ENCODE measurements around the gene LASP1. TPM values are rescaled to one million over a fixed set of nuclear protein-coding genes. Genes with fewer than 3 reads are reported as not detected.

The LASP1 gene
- total and polyA plus RNA-seq, 2 of the 4 experiments (the other 2 are of a cell fraction) = 79.8 to 262 TPM

- Histone ChIP-seq H4K91ac (ENCODE audit: insufficient read depth, low read depth, low read length) (no peak overlapping the region), H3K9me1 (ENCODE audit: insufficient read depth, low read length) (peaks cover 17% of the 10 kb centered on the region; the same call in 1 of the 2 replicates), H3K27me3 (ENCODE audit: control insufficient read depth, insufficient read depth, low read length) (no peaks in the 10 kb centered on the region), H4K5ac (ENCODE audit: low read depth, low read length) (no peak overlapping the region), H3K23ac (ENCODE audit: low read depth, low read length) (peak overlapping the region; percentile 53; the same call in 1 of the 2 replicates), H3K27ac (ENCODE audit: insufficient read depth, low read length) (no peak overlapping the region), H3K9ac (ENCODE audit: low read depth, low read length) (no peak overlapping the region), H3K56ac (ENCODE audit: extremely low read depth, insufficient read depth, low read length) (no peak overlapping the region), H4K8ac (ENCODE audit: low read depth in 2 of 2, low read length in 2 of 2) (no peak overlapping the region), H3K4me1 (ENCODE audit: control insufficient read depth, insufficient read depth, low read length) (peaks cover 11% of the 10 kb centered on the region; the same call in 1 of the 2 replicates), H2AFZ (replicated peaks; ENCODE audit: low read length, poor library complexity) (no peak overlapping the region), H3K9me3 (ENCODE audit: control insufficient read depth, insufficient read depth, low read length) (no peaks in the 10 kb centered on the region), H2AK9ac (replicated peaks; ENCODE audit: low read depth, low read length, poor library complexity) (no peak overlapping the region), H3K4me3 (ENCODE audit: insufficient read depth, low read depth, low read length) (no peak overlapping the region), H3K18ac (ENCODE audit: low read depth, low read length) (no peak overlapping the region), H3K79me1 (ENCODE audit: low read depth in 1 of 2, low read length in 2 of 2) (peaks cover 52 to 94% of the 10 kb centered on the region in 2 experiments; a peak in 3 of 4 replicates), H2BK120ac (ENCODE audit: low read depth, low read length) (no peak overlapping the region), H3K4me2 (ENCODE audit: low read depth, low read length) (no peak overlapping the region), H2BK5ac (ENCODE audit: low read depth, low read length, poor library complexity, severe bottlenecking) (no peak overlapping the region), H3K14ac (replicated peaks; ENCODE audit: low read depth, low read length) (no peak overlapping the region), H2BK15ac (ENCODE audit: low read depth, low read length) (no peak overlapping the region), H2BK20ac (ENCODE audit: low read depth, low read length) (no peak overlapping the region), H2AK5ac (ENCODE audit: low read depth, low read length) (no peak overlapping the region), H3K36me3 (ENCODE audit: control insufficient read depth, insufficient read depth, low read length) (peaks cover 84% of the 10 kb centered on the region), H3K4ac (ENCODE audit: low read depth, low read length) (no peak overlapping the region), H4K20me1 (ENCODE audit: insufficient read depth, low read length) (peaks cover 64% of the 10 kb centered on the region)
- in situ Hi-C loops (cut with MboI; ENCODE audit: low sequenced_read_pairs) (no loop called here), dilution Hi-C loops (cut with HindIII; ENCODE audit: low sequenced_read_pairs, unreplicated experiment) (no loop called here), intact Hi-C loops (cut with micrococcal nuclease) (loop anchor here (2.0 kb wide), 1 partner anchor 236 kb away; no protein-coding TSS in a partner anchor)
- ChIA-PET POLR2A (ENCODE audit: unreplicated experiment) (no interaction called here), CTCF (interaction anchor here (0.6 to 0.7 kb wide), 2 partner anchors 28 to 62 kb away, joined by 3 read pairs; no protein-coding TSS in a partner anchor)
- TF ChIP-seq CEBPB (IDR thresholded peaks at IDR 0.05; ENCODE audit: low read depth, low read length) = no peak
- TF ChIP-seq ELK1 (IDR thresholded peaks at IDR 0.05; ENCODE audit: borderline replicate concordance, low read depth, low read length) = no peak
- no peak for TF ChIP-seq SMC3 (IDR thresholded peaks at IDR 0.05; ENCODE audit: low read depth, low read length)
- no peak for TF ChIP-seq MXI1 (IDR thresholded peaks at IDR 0.05; ENCODE audit: borderline replicate concordance, low read depth, low read length)
- DNase-seq (no peak), ATAC-seq (ENCODE audit: low read depth) (no peak)
- no TSS peak for BruUV-seq (replicated peaks)
- 79% methylated on average over 4 of the region's 8 CpGs; no CpG with 5 or more reads in 1 of the 2 experiments for WGBS, 2 experiments (ENCODE audit: extremely low coverage in 2 of 2, insufficient read length in 1 of 2)
Observed at GRCh38 chr17:38916771-38917170, 46.9 kb downstream of the LASP1 start.

Measured in IMR-90 (cell line).